Natural killer cell (primary cell): Measurements from ENCODE around the gene MYBPC1. TPM values are rescaled to one million over a fixed set of nuclear protein-coding genes. Genes with fewer than 3 reads are reported as not detected.

ENCODE experiments used
- ATAC-seq, 3 donors: fragments of 150-1000 bp in 2 of 3; fragments of 200-7000 bp in 1 of 3; cut with Tn5 transposase; 1 replicate in 1 of 3; 2 replicates in 2 of 3; pipeline ENCODE4 v1.10.0; 2021; ENCODE audit warnings: mild to moderate bottlenecking in 2 of 3, moderate library complexity in 2 of 3
- DNase-seq, 2 donors: peaks; one replicate each; pipeline versions ENCODE4 v3.0.0 to v3.0.0-alpha.2; 2013 to 2021; ENCODE audit warnings: mixed read lengths in 1 of 2
- H3K27ac ChIP-seq: one replicate; pipeline ENCODE4 v1.5.1; 2013; ENCODE audit warnings: mild to moderate bottlenecking, low read length
- H3K27me3 ChIP-seq: one replicate; pipeline ENCODE4 v1.6.1; 2013; ENCODE audit warnings: low read length; ENCODE audit not compliant: control insufficient read depth, insufficient read depth
- H3K36me3 ChIP-seq: one replicate; pipeline ENCODE4 v1.6.1; 2013; ENCODE audit warnings: low read length; ENCODE audit not compliant: control insufficient read depth, insufficient read depth
- H3K4me1 ChIP-seq: one replicate; pipeline ENCODE4 v1.6.1; 2013; ENCODE audit warnings: low read length; ENCODE audit not compliant: control insufficient read depth, insufficient read depth
- H3K4me3 ChIP-seq: one replicate; pipeline ENCODE4 v1.5.1; 2013; ENCODE audit warnings: low read length
- H3K9me3 ChIP-seq: one replicate; pipeline ENCODE4 v1.6.1; 2013; ENCODE audit warnings: low read length; ENCODE audit not compliant: control insufficient read depth, insufficient read depth
- H3K27ac Mint-ChIP-seq, 2 donors: one replicate each; pipeline ENCODE4 v1.8.0; 2022; ENCODE audit warnings: mild to moderate bottlenecking in 2 of 2, mixed read lengths in 2 of 2, moderate library complexity in 1 of 2
- H3K27me3 Mint-ChIP-seq, 2 donors: one replicate each; pipeline ENCODE4 v1.8.0; 2022; ENCODE audit warnings: low read depth in 2 of 2, mixed read lengths in 2 of 2
- H3K36me3 Mint-ChIP-seq: one replicate; pipeline ENCODE4 v1.8.0; 2022; ENCODE audit warnings: mixed read lengths
- H3K4me1 Mint-ChIP-seq, 2 donors: one replicate each; pipeline ENCODE4 v1.8.0; 2022; ENCODE audit warnings: mixed read lengths in 2 of 2
- H3K4me3 Mint-ChIP-seq: one replicate; pipeline ENCODE4 v1.8.0; 2022; ENCODE audit warnings: mild to moderate bottlenecking, moderate library complexity, mixed read lengths
- H3K9me3 Mint-ChIP-seq, 2 donors: one replicate each; pipeline ENCODE4 v1.8.0; 2022; ENCODE audit warnings: mixed read lengths in 2 of 2
- CTCF ChIP-seq: fragments of 200-600 bp; IDR thresholded peaks from one replicate; pipeline ENCODE4 v1.8.0; 2022; ENCODE audit warnings: antibody characterized with exemption
- WGBS: methylation state at CpG from one replicate; pipeline ENCODE4 v1.1.7; 2013; ENCODE audit warnings: missing lambda C conversion rate; ENCODE audit not compliant: insufficient coverage; 5-methylcytosine and 5-hydroxymethylcytosine counted together
- intact Hi-C: fragments of 100-400 bp; cut with micrococcal nuclease; formaldehyde crosslinking; loops from one replicate; pipeline ENCODE4 v1.14.2; 2022
- total RNA-seq, 4 donors: library from RNA; stranded (reverse); fragments of 120-200 nt in 1 of 4; gene quantifications; one replicate each; pipeline versions ENCODE4 v1.2.3 to v1.2.4, GENCODE V29; 2013 to 2022

The MYBPC1 gene
- total RNA-seq, 3 donors from 2014 or later (not counting 1 experiment from before 2014, with no cell fraction given) = not detected

- Mint-ChIP-seq H3K36me3 (no peaks in the 10 kb centered on the region), H3K27me3 (peaks cover 3 to 33% of the 10 kb centered on the region in 2 donors)
- intact Hi-C loops = no loop called here
These were observed 21.0 kb upstream of the MYBPC1 start for GRCh38 chr12:101573743-101574142.

GRCh38 chr12:101578417-101578816, 16.4 kb upstream of the MYBPC1 start:
- no peak for DNase-seq
- no peak overlapping the region for H3K27ac Mint-ChIP-seq
- no CpG with 5 or more reads among the region's 2 CpGs for WGBS
- TF ChIP-seq CTCF = no peak
- Histone ChIP-seq H3K27ac (no peak overlapping the region), H3K27me3 (no peaks in the 10 kb centered on the region), H3K4me3 (no peak overlapping the region), H3K4me1 (no peaks in the 10 kb centered on the region), H3K36me3 (no peaks in the 10 kb centered on the region), H3K9me3 (no peaks in the 10 kb centered on the region)
- no peaks in the 10 kb centered on the region for H3K9me3 Mint-ChIP-seq
- ATAC-seq = no peak
- H3K4me3 Mint-ChIP-seq = no peak overlapping the region
- no peaks in the 10 kb centered on the region for H3K4me1 Mint-ChIP-seq
- intact Hi-C loops = no loop called here
- no peaks in the 10 kb centered on the region for H3K36me3 Mint-ChIP-seq
- H3K27me3 Mint-ChIP-seq = peaks cover 5 to 49% of the 10 kb centered on the region in 2 donors

More at GRCh38 chr12:101573743-101574142, 21.0 kb upstream of the MYBPC1 start:
- Histone ChIP-seq H3K9me3 (no peaks in the 10 kb centered on the region), H3K4me3 (no peak overlapping the region), H3K36me3 (no peaks in the 10 kb centered on the region), H3K27me3 (peaks cover 2% of the 10 kb centered on the region), H3K4me1 (no peaks in the 10 kb centered on the region), H3K27ac (no peak overlapping the region)
- ATAC-seq = no peak
- TF ChIP-seq CTCF = no peak
- Mint-ChIP-seq H3K4me3 (no peak overlapping the region), H3K9me3 (no peaks in the 10 kb centered on the region), H3K4me1 (peaks cover 0 to 4% of the 10 kb centered on the region in 2 donors), H3K27ac (no peak overlapping the region)
- 83% methylated on average over 1 of the region's 1 CpG for WGBS
- no peak for DNase-seq

GRCh38 chr12:101581190-101581589, 13.6 kb upstream of the MYBPC1 start:
- ATAC-seq = no peak
- no peaks in the 10 kb centered on the region for H3K9me3 Mint-ChIP-seq
- no peak overlapping the region for H3K27ac Mint-ChIP-seq
- H3K27me3 ChIP-seq = no peaks in the 10 kb centered on the region
- no peak for TF ChIP-seq CTCF
- H3K4me1 ChIP-seq = no peaks in the 10 kb centered on the region
- no peak for DNase-seq
- no peaks in the 10 kb centered on the region for H3K9me3 ChIP-seq
- H3K36me3 Mint-ChIP-seq = no peaks in the 10 kb centered on the region
- WGBS = 35% methylated on average over 1 of the region's 1 CpG
- no peak overlapping the region for H3K4me3 ChIP-seq
- no peaks in the 10 kb centered on the region for H3K4me1 Mint-ChIP-seq
- H3K4me3 Mint-ChIP-seq = no peak overlapping the region
- no peak overlapping the region for H3K27ac ChIP-seq
- intact Hi-C loops = no loop called here
- H3K36me3 ChIP-seq = no peaks in the 10 kb centered on the region
- H3K27me3 Mint-ChIP-seq = peaks cover 5 to 43% of the 10 kb centered on the region in 2 donors

- H3K27me3 Mint-ChIP-seq = peaks cover 8 to 43% of the 10 kb centered on the region in 2 donors
- ATAC-seq (no peak), DNase-seq (no peak)
- no peak for TF ChIP-seq CTCF
- Histone ChIP-seq H3K9me3 (no peaks in the 10 kb centered on the region), H3K4me3 (no peak overlapping the region), H3K27ac (no peak overlapping the region), H3K36me3 (no peaks in the 10 kb centered on the region), H3K27me3 (no peaks in the 10 kb centered on the region), H3K4me1 (no peaks in the 10 kb centered on the region)
- intact Hi-C loops = no loop called here
- 87% methylated on average over 1 of the region's 1 CpG for WGBS
- no peak overlapping the region for H3K4me3 Mint-ChIP-seq
- no peaks in the 10 kb centered on the region for H3K9me3 Mint-ChIP-seq
- H3K36me3 Mint-ChIP-seq = no peaks in the 10 kb centered on the region
- H3K27ac Mint-ChIP-seq = no peak overlapping the region
- no peaks in the 10 kb centered on the region for H3K4me1 Mint-ChIP-seq
These were observed 11.8 kb upstream of the MYBPC1 start for GRCh38 chr12:101582937-101583336.
